CD14-positive monocyte (primary cell): Measurements from ENCODE around the gene FOXN1. TPM values are rescaled to one million over a fixed set of nuclear protein-coding genes. Genes with fewer than 3 reads are reported as not detected.

Source experiments
- DNase-seq, 3 donors: peaks; one replicate each; pipeline ENCODE4 v3.0.0-alpha.2; 2011 to 2022
- H2AFZ ChIP-seq: 2 replicates; pipeline ENCODE4 v1.6.0; 2012; ENCODE audit warnings: mild to moderate bottlenecking, low read depth, low read length, inconsistent platforms; ENCODE audit not compliant: insufficient read depth, poor library complexity, severe bottlenecking
- H3K27ac ChIP-seq, 2 donors: 1 replicate in 1 of 2; 2 replicates in 1 of 2; pipeline ENCODE4 v1.5.1; 2012 to 2013; ENCODE audit warnings: low read length in 2 of 2, control low read depth in 1 of 2, inconsistent platforms in 1 of 2, low read depth in 1 of 2, mild to moderate bottlenecking in 1 of 2
- H3K27me3 ChIP-seq, 2 donors: one replicate each; pipeline versions ENCODE4 v1.6.0 to v1.6.1; 2011 to 2013; ENCODE audit warnings: low read length in 2 of 2; ENCODE audit not compliant: control insufficient read depth in 2 of 2, insufficient read depth in 2 of 2
- H3K36me3 ChIP-seq, 2 donors: replicated peaks in 1 of 2; 1 replicate in 1 of 2; 2 replicates in 1 of 2; pipeline versions ENCODE4 v1.5.1 to v1.6.1; 2012 to 2013; ENCODE audit warnings: low read length in 2 of 2, control low read depth in 1 of 2, inconsistent platforms in 1 of 2, mild to moderate bottlenecking in 1 of 2; ENCODE audit not compliant: insufficient read depth in 2 of 2, control insufficient read depth in 1 of 2
- H3K4me1 ChIP-seq, 2 donors: 1 replicate in 1 of 2; 2 replicates in 1 of 2; pipeline versions ENCODE4 v1.5.1 to v1.6.1; 2012 to 2013; ENCODE audit warnings: low read length in 2 of 2, control low read depth in 1 of 2, inconsistent platforms in 1 of 2, mild to moderate bottlenecking in 1 of 2, moderate library complexity in 1 of 2; ENCODE audit not compliant: insufficient read depth in 2 of 2, control insufficient read depth in 1 of 2
- H3K4me2 ChIP-seq: replicated peaks from 2 replicates; pipeline ENCODE3; 2012; ENCODE audit warnings: low read length, moderate library complexity, mild to moderate bottlenecking; ENCODE audit not compliant: poor library complexity, severe bottlenecking; ENCODE audit errors: extremely low read depth
- H3K4me3 ChIP-seq, 3 experiments: fragments of 200-600 bp in 1 of 3; sonication (generic) in 1 of 3; replicated peaks in 1 of 3; 1 replicate in 2 of 3; 2 replicates in 1 of 3; pipeline ENCODE4 v1.5.1; 2011 to 2013; ENCODE audit warnings: low read length in 3 of 3, mild to moderate bottlenecking in 3 of 3, control low read depth in 2 of 3, low read depth in 2 of 3, inconsistent platforms in 1 of 3, moderate library complexity in 1 of 3
- H3K79me2 ChIP-seq: 2 replicates; pipeline ENCODE4 v1.6.0; 2012; ENCODE audit warnings: mild to moderate bottlenecking, control low read depth, inconsistent platforms, low read length, moderate library complexity; ENCODE audit not compliant: insufficient read depth
- H3K9ac ChIP-seq: 2 replicates; pipeline ENCODE4 v1.6.0; 2017; ENCODE audit warnings: low read length, mild to moderate bottlenecking; ENCODE audit not compliant: insufficient read depth, poor library complexity, severe bottlenecking
- H3K9me3 ChIP-seq, 2 donors: replicated peaks in 1 of 2; 1 replicate in 1 of 2; 2 replicates in 1 of 2; pipeline versions ENCODE4 v1.5.1 to v1.6.1; 2012 to 2013; ENCODE audit warnings: low read length in 2 of 2, control low read depth in 1 of 2; ENCODE audit not compliant: control insufficient read depth in 1 of 2, insufficient read depth in 1 of 2
- H4K20me1 ChIP-seq: 2 replicates; pipeline ENCODE4 v1.6.0; 2012; ENCODE audit warnings: mild to moderate bottlenecking, low read length, control low read depth, moderate library complexity; ENCODE audit not compliant: insufficient read depth
- H3K27ac Mint-ChIP-seq, 7 donors: one replicate each; pipeline ENCODE4 v1.8.0; 2020; ENCODE audit warnings: mild to moderate bottlenecking in 7 of 7, mixed read lengths in 7 of 7, moderate library complexity in 6 of 7, inconsistent platforms in 2 of 7
- H3K27me3 Mint-ChIP-seq, 3 donors: one replicate each; pipeline ENCODE4 v1.8.0; 2021 to 2022; ENCODE audit warnings: low read depth in 3 of 3, mild to moderate bottlenecking in 3 of 3, mixed read lengths in 3 of 3, moderate library complexity in 3 of 3, inconsistent platforms in 1 of 3
- H3K36me3 Mint-ChIP-seq, 2 donors: one replicate each; pipeline ENCODE4 v1.8.0; 2020; ENCODE audit warnings: mixed read lengths in 2 of 2, inconsistent platforms in 1 of 2, mild to moderate bottlenecking in 1 of 2
- H3K4me1 Mint-ChIP-seq: one replicate; pipeline ENCODE4 v1.8.0; 2020; ENCODE audit warnings: mild to moderate bottlenecking, mixed read lengths
- H3K4me3 Mint-ChIP-seq, 2 donors: one replicate each; pipeline ENCODE4 v1.8.0; 2020; ENCODE audit warnings: mild to moderate bottlenecking in 2 of 2, mixed read lengths in 2 of 2, moderate library complexity in 1 of 2
- H3K9me3 Mint-ChIP-seq, 7 donors: one replicate each; pipeline ENCODE4 v1.8.0; 2020 to 2022; ENCODE audit warnings: mixed read lengths in 7 of 7, mild to moderate bottlenecking in 6 of 7, moderate library complexity in 6 of 7, inconsistent platforms in 2 of 7
- CTCF ChIP-seq: fragments of 200-600 bp; IDR thresholded peaks from one replicate; pipeline ENCODE4 v1.8.0; 2022; ENCODE audit warnings: antibody characterized with exemption, mild to moderate bottlenecking
- WGBS: methylation state at CpG from one replicate; pipeline ENCODE4 v1.1.5; 2013; ENCODE audit warnings: missing lambda C conversion rate; ENCODE audit not compliant: insufficient coverage; 5-methylcytosine and 5-hydroxymethylcytosine counted together
- intact Hi-C, 2 donors: fragments of 100-400 bp; cut with micrococcal nuclease; formaldehyde crosslinking; loops; one replicate each; pipeline versions ENCODE4 v1.15.0 to v1.15.1; 2023
- polyA plus RNA-seq, 3 donors: library from polyadenylated mRNA; depleted of rRNA in 1 of 3; unstranded in 2 of 3; stranded (reverse) in 1 of 3; fragments of 300-500 nt in 2 of 3; fragments of >200 nt in 1 of 3; fragmentation: Illumina TruSeq in 2 of 3; gene quantifications; 1 replicate in 2 of 3; 2 replicates in 1 of 3; pipeline ENCODE4 v1.2.3, GENCODE V29; 2012 to 2021

Gene FOXN1
- polyA plus RNA-seq, 3 donors: not detected

DNA sequence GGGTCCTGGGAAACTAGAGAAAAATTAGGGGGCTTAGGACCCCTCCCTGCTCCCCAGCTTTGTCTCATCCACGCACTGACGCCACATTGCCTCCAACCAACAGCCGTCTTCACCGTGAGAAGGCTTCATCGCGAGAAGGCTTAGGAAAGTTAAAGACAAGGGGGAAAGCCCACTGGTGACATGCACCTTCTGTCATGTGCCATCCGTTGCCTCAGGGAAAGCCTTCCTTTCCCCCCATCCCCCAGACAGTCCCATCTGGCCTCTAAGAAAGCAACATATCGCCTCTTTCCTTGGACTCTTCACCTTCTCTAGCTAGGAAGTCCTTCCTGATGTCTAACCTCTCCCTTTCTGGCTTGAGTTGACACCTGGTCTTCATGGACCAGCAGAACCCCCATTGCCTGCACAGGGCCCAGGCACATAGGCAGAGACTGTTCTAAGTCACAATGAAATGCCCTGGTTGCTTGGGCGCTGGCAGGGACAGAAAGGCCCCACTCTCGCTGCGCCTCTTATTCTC lies 2.1 kb downstream of the FOXN1 start:
- Mint-ChIP-seq H3K4me3 (peak overlapping the region in 1 of 2 donors; percentile 39), H3K27ac (no peak overlapping the region), H3K36me3 (no peaks in the 10 kb centered on the region), H3K4me1 (peaks cover 12% of the 10 kb centered on the region), H3K27me3 (peaks cover 2 to 19% (median 10%) of the 10 kb centered on the region in 3 donors), H3K9me3 (no peaks in the 10 kb centered on the region)
- H4K20me1 ChIP-seq: no peaks in the 10 kb centered on the region
- TF ChIP-seq CTCF: no peak
- H3K4me3 ChIP-seq: no peak overlapping the region
- intact Hi-C loops: no loop called here
- no peak overlapping the region for H2AFZ ChIP-seq
- no peaks in the 10 kb centered on the region for H3K9me3 ChIP-seq
- no peaks in the 10 kb centered on the region for H3K36me3 ChIP-seq
- no peak overlapping the region for H3K9ac ChIP-seq
- H3K27me3 ChIP-seq: no peaks in the 10 kb centered on the region
- no peaks in the 10 kb centered on the region for H3K79me2 ChIP-seq
- WGBS: 96% methylated on average over 5 of the region's 11 CpGs
- peaks cover 11 to 13% of the 10 kb centered on the region in 2 donors for H3K4me1 ChIP-seq
- no peak overlapping the region for H3K27ac ChIP-seq
- no peak overlapping the region for H3K4me2 ChIP-seq
- DNase-seq: no peak

GRCh38 chr17:28509789-28510188 lies 3.6 kb downstream of the FOXN1 start:
- Histone ChIP-seq H2AFZ (no peak overlapping the region), H3K9ac (no peak overlapping the region), H3K4me3 (no peak overlapping the region), H3K27ac (no peak overlapping the region), H3K36me3 (no peaks in the 10 kb centered on the region), H3K79me2 (no peaks in the 10 kb centered on the region), H3K4me2 (no peak overlapping the region), H3K4me1 (peaks cover 11 to 13% of the 10 kb centered on the region in 2 donors), H3K9me3 (no peaks in the 10 kb centered on the region), H4K20me1 (no peaks in the 10 kb centered on the region), H3K27me3 (no peaks in the 10 kb centered on the region)
- H3K27me3 Mint-ChIP-seq: peaks cover 2 to 16% (median 6%) of the 10 kb centered on the region in 3 donors
- H3K9me3 Mint-ChIP-seq: peaks cover 0 to 1% (median 0%) of the 10 kb centered on the region in 7 donors
- peak; percentile 59 to 79 (median 68) for DNase-seq
- peaks cover 12% of the 10 kb centered on the region for H3K4me1 Mint-ChIP-seq
- H3K27ac Mint-ChIP-seq: peak overlapping the region in 3 of 7 donors; percentile 1 to 22 (median 11)
- no peak for TF ChIP-seq CTCF
- WGBS: 45% methylated on average over 7 of the region's 7 CpGs
- intact Hi-C loops: no loop called here
- H3K4me3 Mint-ChIP-seq: peak overlapping the region in 1 of 2 donors; percentile 12
- H3K36me3 Mint-ChIP-seq: no peaks in the 10 kb centered on the region
